NT2/D1 (cell line): ENCODE data around the gene MYOZ3.

Source experiments
- YY1 ChIP-seq: IDR thresholded peaks from 2 replicates; pipeline ENCODE4 v1.6.1; 2011; ENCODE audit not compliant: insufficient read length, insufficient read depth
- ZNF274 ChIP-seq: IDR thresholded peaks from 2 replicates; pipeline ENCODE4 v1.6.1; 2011; ENCODE audit warnings: mild to moderate bottlenecking, low read depth, low read length

DNA sequence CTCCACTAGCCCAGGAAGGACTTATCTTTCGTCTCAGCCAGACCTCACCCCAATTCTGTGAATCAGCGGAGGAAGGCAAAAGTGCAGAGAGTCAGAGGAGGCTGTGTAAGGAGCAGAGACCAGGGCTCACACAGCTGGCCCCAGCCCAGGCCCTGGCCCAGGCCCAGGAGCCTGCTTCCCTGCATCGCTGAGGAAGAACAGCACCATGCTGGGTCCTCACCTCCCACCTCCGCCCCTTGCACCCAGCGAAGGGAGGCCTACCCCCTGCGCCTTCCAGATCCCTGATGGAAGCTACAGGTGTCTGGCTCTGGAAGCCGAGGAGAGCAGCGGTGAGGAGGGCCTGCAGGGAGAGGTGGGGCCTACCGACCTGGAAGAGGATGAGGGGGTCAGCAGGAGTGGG lies 42.9 kb upstream of the MYOZ3 start:
- TF ChIP-seq YY1 (no peak), ZNF274 (no peak)
